Liver (tissue), 9 donors: ENCODE measurements around the gene NKD2. TPM values are rescaled to one million over a fixed set of nuclear protein-coding genes. Genes with fewer than 3 reads are reported as not detected.
"Not testable (repeated sequence)": the region's sequence is repeated elsewhere in the genome, so short reads cannot be mapped to it uniquely, and the experiment has no call there.

Source experiments
- DNase-seq: peaks from one replicate; pipeline ENCODE4 v3.0.0-alpha.2; 2017; ENCODE audit warnings: low spot score
- H3K27ac ChIP-seq, 2 donors: one replicate each; pipeline ENCODE4 v1.7.0; 2013; ENCODE audit warnings: inconsistent platforms in 2 of 2, low read length in 2 of 2, control low read depth in 1 of 2, low read depth in 1 of 2, mild to moderate bottlenecking in 1 of 2
- H3K27me3 ChIP-seq, 4 donors: one replicate each; pipeline versions ENCODE4 v1.6.1 to v1.7.0; 2013; ENCODE audit warnings: low read length in 3 of 4, inconsistent platforms in 1 of 4, mild to moderate bottlenecking in 1 of 4, moderate library complexity in 1 of 4; ENCODE audit not compliant: control insufficient read depth in 4 of 4, insufficient read depth in 4 of 4
- H3K36me3 ChIP-seq, 4 donors: one replicate each; pipeline versions ENCODE4 v1.6.1 to v1.7.0; 2013; ENCODE audit warnings: low read length in 3 of 4, mild to moderate bottlenecking in 3 of 4, low read depth in 1 of 4, moderate library complexity in 1 of 4; ENCODE audit not compliant: control insufficient read depth in 4 of 4, insufficient read depth in 3 of 4
- H3K4me1 ChIP-seq, 4 donors: one replicate each; pipeline versions ENCODE4 v1.6.1 to v1.7.0; 2013; ENCODE audit warnings: low read length in 3 of 4, mild to moderate bottlenecking in 3 of 4, moderate library complexity in 1 of 4; ENCODE audit not compliant: control insufficient read depth in 4 of 4, insufficient read depth in 4 of 4
- H3K4me3 ChIP-seq, 3 donors: one replicate each; pipeline versions ENCODE4 v1.6.1 to v1.7.0; 2013; ENCODE audit warnings: low read length in 3 of 3, control low read depth in 1 of 3, low read depth in 1 of 3, mild to moderate bottlenecking in 1 of 3
- H3K9ac ChIP-seq, 2 donors: one replicate each; pipeline ENCODE4 v1.7.0; 2013; ENCODE audit warnings: low read length in 2 of 2, mild to moderate bottlenecking in 2 of 2, moderate library complexity in 2 of 2, control low read depth in 1 of 2, low read depth in 1 of 2
- H3K9me3 ChIP-seq, 4 donors: one replicate each; pipeline versions ENCODE4 v1.6.1 to v1.7.0; 2013; ENCODE audit warnings: low read length in 3 of 4; ENCODE audit not compliant: control insufficient read depth in 4 of 4
- ATF3 ChIP-seq: IDR thresholded peaks from 2 replicates; pipeline ENCODE4 v1.6.1; 2016; ENCODE audit warnings: antibody characterized with exemption
- CTCF ChIP-seq: fragments of 150-350 bp; IDR thresholded peaks from 2 replicates; pipeline ENCODE4 v1.5.1; 2017; ENCODE audit warnings: improper control_type of control experiment, low read depth, low read length; ENCODE audit not compliant: missing input control
- EGR1 ChIP-seq, 2 donors: IDR thresholded peaks; 2 replicates each; pipeline ENCODE4 v1.6.1; 2016 to 2018; ENCODE audit warnings: antibody characterized with exemption in 2 of 2, low read depth in 2 of 2
- FOXA1 ChIP-seq: IDR thresholded peaks from 2 replicates; pipeline ENCODE4 v1.6.1; 2016; ENCODE audit warnings: antibody characterized with exemption
- FOXA2 ChIP-seq: IDR thresholded peaks from 2 replicates; pipeline ENCODE4 v1.6.1; 2016; ENCODE audit warnings: antibody characterized with exemption
- MAX ChIP-seq: IDR thresholded peaks from 2 replicates; pipeline ENCODE4 v1.6.1; 2016; ENCODE audit warnings: antibody characterized with exemption
- NR2F2 ChIP-seq: IDR thresholded peaks from 2 replicates; pipeline ENCODE4 v1.6.1; 2016; ENCODE audit warnings: antibody characterized with exemption
- RAD21 ChIP-seq, 2 donors: IDR thresholded peaks; 2 replicates each; pipeline ENCODE4 v1.6.1; 2016; ENCODE audit warnings: antibody characterized with exemption in 2 of 2, mild to moderate bottlenecking in 2 of 2
- SP1 ChIP-seq: IDR thresholded peaks from 2 replicates; pipeline ENCODE4 v1.6.1; 2018; ENCODE audit warnings: antibody characterized with exemption, mild to moderate bottlenecking
- TAF1 ChIP-seq: conservative IDR thresholded peaks from 2 replicates; pipeline ENCODE4 v1.6.1; 2016; ENCODE audit warnings: antibody characterized with exemption, mild to moderate bottlenecking
- WGBS: extraction: QIAGEN DNeasy Blood & Tissue Kit; methylation state at CpG from one replicate; pipeline ENCODE4 v1.1.7; 2013; 5-methylcytosine and 5-hydroxymethylcytosine counted together
- polyA plus RNA-seq, 2 donors: library from polyadenylated mRNA; stranded (reverse) in 1 of 2; unstranded in 1 of 2; fragments of 200-250 nt in 1 of 2; fragments of >200 nt in 1 of 2; fragmentation: Nextera tagmentation in 1 of 2; extraction: Ambion mirVana in 1 of 2; gene quantifications; one replicate each; pipeline versions ENCODE4 v1.2.1 to v1.2.3, GENCODE V29; 2013 to 2015
- total RNA-seq, 2 donors: library from RNA; depleted of rRNA; stranded (reverse); fragments of >200 nt; gene quantifications; one replicate each; pipeline ENCODE4 v1.2.3, GENCODE V29; 2014
- TF ChIP-seq, protein P1 (sequence below): IDR thresholded peaks from 2 replicates; pipeline ENCODE4 v1.6.1; 2016; ENCODE audit warnings: antibody characterized with exemption, mild to moderate bottlenecking
- donor health status: healthy.
- donor health status: healthy.
- donor health status: healthy.
- donor health status: healthy.
- donor health status: healthy.

Gene NKD2
- total and polyA plus RNA-seq, 4 donors, result 0.09 to 1.3 (median 0.42) TPM

GRCh38 chr5:1021969-1022336 is 13.4 kb downstream of the NKD2 start:
- not testable (repeated sequence) for H3K27ac ChIP-seq, H3K27me3 ChIP-seq, H3K9ac ChIP-seq, H3K9me3 ChIP-seq, H3K36me3 ChIP-seq, H3K4me1 ChIP-seq, H3K4me3 ChIP-seq, DNase-seq
- WGBS, result 70% methylated on average over 9 of the region's 9 CpGs

GRCh38 chr5:1026700-1027621 is 18.4 kb downstream of the NKD2 start:
- Histone ChIP-seq H3K9me3 (no peaks in the 10 kb centered on the region), H3K4me1 (no peaks in the 10 kb centered on the region), H3K27ac (no peak overlapping the region), H3K4me3 (no peak overlapping the region), H3K36me3 (no peaks in the 10 kb centered on the region), H3K27me3 (no peaks in the 10 kb centered on the region), H3K9ac (no peak overlapping the region)
- TF ChIP-seq EGR1 (IDR thresholded peaks at IDR 0.05; ENCODE audit: low read depth in 2 of 2) (no peak), MAX (no peak), ATF3 (no peak), FOXA2 (no peak)
- WGBS, result 84% methylated on average over 29 of the region's 29 CpGs
- no peak for DNase-seq

GRCh38 chr5:1027631-1028441 is 19.2 kb downstream of the NKD2 start:
- H3K4me3 ChIP-seq, result no peak overlapping the region
- no peak overlapping the region for H3K27ac ChIP-seq
- H3K9me3 ChIP-seq, result no peaks in the 10 kb centered on the region
- no peak for DNase-seq
- WGBS, result 90% methylated on average over 40 of the region's 40 CpGs
- H3K9ac ChIP-seq, result no peak overlapping the region
- no peaks in the 10 kb centered on the region for H3K36me3 ChIP-seq
- H3K4me1 ChIP-seq, result no peaks in the 10 kb centered on the region
- no peaks in the 10 kb centered on the region for H3K27me3 ChIP-seq
- TF ChIP-seq RAD21 (IDR thresholded peaks at IDR 0.05), result no peak

DNA sequence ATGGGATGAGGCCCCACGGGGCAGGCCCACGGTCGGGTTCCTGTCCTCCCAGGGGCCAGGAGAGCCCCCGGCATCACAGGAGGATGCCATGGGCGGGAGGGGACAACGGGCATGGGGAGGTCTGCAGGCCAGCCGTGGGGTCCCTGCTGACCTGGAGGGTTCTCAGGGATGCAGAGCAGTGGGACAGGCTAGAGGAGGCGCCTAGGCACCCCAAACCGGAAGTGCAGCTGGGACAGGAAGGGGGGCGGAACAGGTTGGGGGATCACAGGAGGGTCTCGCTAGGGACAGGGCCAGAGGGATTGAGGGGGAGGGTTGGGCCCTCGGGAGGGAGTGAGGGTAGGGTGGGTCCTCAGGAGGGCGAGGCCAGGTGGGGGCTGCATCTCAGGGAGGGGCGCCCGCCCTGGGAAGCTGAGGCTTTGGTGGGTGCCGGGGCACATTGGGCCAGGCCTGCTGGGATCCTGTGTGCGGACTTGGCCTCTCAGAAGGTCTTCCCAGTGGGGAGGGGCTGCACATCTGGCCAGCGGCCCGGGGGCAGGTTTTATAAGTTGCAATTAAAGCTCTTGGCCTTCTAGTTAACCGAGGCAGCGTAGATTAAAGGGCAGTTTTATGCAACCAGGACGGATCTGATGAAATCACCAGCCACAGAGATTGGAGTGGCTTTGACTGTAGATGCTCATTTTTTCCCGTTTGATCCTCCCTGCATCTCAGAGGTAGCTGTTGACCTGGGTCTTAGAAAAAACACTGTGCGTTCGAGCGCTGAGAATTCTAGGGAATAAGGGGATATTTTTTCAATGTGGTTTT is 20.1 kb downstream of the NKD2 start:
- H3K27ac ChIP-seq, result no peak overlapping the region
- no peak overlapping the region for H3K4me3 ChIP-seq
- no peak for TF ChIP-seq TAF1
- TF ChIP-seq NR2F2, result no peak
- TF ChIP-seq, protein P1, sequence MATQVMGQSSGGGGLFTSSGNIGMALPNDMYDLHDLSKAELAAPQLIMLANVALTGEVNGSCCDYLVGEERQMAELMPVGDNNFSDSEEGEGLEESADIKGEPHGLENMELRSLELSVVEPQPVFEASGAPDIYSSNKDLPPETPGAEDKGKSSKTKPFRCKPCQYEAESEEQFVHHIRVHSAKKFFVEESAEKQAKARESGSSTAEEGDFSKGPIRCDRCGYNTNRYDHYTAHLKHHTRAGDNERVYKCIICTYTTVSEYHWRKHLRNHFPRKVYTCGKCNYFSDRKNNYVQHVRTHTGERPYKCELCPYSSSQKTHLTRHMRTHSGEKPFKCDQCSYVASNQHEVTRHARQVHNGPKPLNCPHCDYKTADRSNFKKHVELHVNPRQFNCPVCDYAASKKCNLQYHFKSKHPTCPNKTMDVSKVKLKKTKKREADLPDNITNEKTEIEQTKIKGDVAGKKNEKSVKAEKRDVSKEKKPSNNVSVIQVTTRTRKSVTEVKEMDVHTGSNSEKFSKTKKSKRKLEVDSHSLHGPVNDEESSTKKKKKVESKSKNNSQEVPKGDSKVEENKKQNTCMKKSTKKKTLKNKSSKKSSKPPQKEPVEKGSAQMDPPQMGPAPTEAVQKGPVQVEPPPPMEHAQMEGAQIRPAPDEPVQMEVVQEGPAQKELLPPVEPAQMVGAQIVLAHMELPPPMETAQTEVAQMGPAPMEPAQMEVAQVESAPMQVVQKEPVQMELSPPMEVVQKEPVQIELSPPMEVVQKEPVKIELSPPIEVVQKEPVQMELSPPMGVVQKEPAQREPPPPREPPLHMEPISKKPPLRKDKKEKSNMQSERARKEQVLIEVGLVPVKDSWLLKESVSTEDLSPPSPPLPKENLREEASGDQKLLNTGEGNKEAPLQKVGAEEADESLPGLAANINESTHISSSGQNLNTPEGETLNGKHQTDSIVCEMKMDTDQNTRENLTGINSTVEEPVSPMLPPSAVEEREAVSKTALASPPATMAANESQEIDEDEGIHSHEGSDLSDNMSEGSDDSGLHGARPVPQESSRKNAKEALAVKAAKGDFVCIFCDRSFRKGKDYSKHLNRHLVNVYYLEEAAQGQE, result no peak
- no peak for TF ChIP-seq SP1
- no peak for TF ChIP-seq FOXA1
- TF ChIP-seq CTCF, result no peak
- WGBS, result 83% methylated on average over 26 of the region's 26 CpGs
- no peak overlapping the region for H3K9ac ChIP-seq
- no peaks in the 10 kb centered on the region for H3K36me3 ChIP-seq
- no peaks in the 10 kb centered on the region for H3K9me3 ChIP-seq
- H3K27me3 ChIP-seq, result no peaks in the 10 kb centered on the region
- no peak for DNase-seq
- no peaks in the 10 kb centered on the region for H3K4me1 ChIP-seq
